ENCODE measurements around the gene ARID1A. TPM values are rescaled to one million over a fixed set of nuclear protein-coding genes. Genes with fewer than 3 reads are reported as not detected.
"Not testable (repeated sequence)": the region's sequence is repeated elsewhere in the genome, so short reads cannot be mapped to it uniquely, and the experiment has no call there.

The ARID1A gene
- total RNA-seq, result 55.4 TPM

GRCh38 chr1:26695356-26696118 is at the start of gene ARID1A:
TSS of gene ARID1A (plus strand) at chr1:26696015. CDS start at chr1:26696404, 389 bp downstream.
- Histone ChIP-seq H3K27me3 (ENCODE audit: insufficient read depth, low read length) (no peaks in the 10 kb centered on the region), H3K9me3 (ENCODE audit: low read depth, low read length) (no peaks in the 10 kb centered on the region), H3K4me1 (ENCODE audit: insufficient read depth, low read length) (peaks cover 63% of the 10 kb centered on the region), H3K4me3 (ENCODE audit: low read length) (peak within 1 kb of the TSS; percentile 81)

GRCh38 chr1:26664802-26665201 is 31.0 kb upstream of the ARID1A start:
- Histone ChIP-seq H3K9me3 (ENCODE audit: low read depth, low read length) (no peaks in the 10 kb centered on the region), H3K27me3 (ENCODE audit: insufficient read depth, low read length) (no peaks in the 10 kb centered on the region), H3K4me3 (ENCODE audit: low read length) (no peak overlapping the region), H3K4me1 (ENCODE audit: insufficient read depth, low read length) (no peaks in the 10 kb centered on the region)

- no peaks in the 10 kb centered on the region for H3K27me3 ChIP-seq (ENCODE audit: insufficient read depth, low read length)
- H3K4me3 ChIP-seq (ENCODE audit: low read length), result no peak overlapping the region
- no peaks in the 10 kb centered on the region for H3K9me3 ChIP-seq (ENCODE audit: low read depth, low read length)
- no peaks in the 10 kb centered on the region for H3K4me1 ChIP-seq (ENCODE audit: insufficient read depth, low read length)
Measured at GRCh38 chr1:26666855-26667254, 29.0 kb upstream of the ARID1A start.

- H3K27me3 ChIP-seq (ENCODE audit: insufficient read depth, low read length); H3K9me3 ChIP-seq (ENCODE audit: low read depth, low read length); H3K4me1 ChIP-seq (ENCODE audit: insufficient read depth, low read length); H3K4me3 ChIP-seq (ENCODE audit: low read length): not testable (repeated sequence)
Measured at GRCh38 chr1:26668106-26668786, 27.6 kb upstream of the ARID1A start.

- Histone ChIP-seq H3K4me1 (ENCODE audit: insufficient read depth, low read length) (peaks cover 25% of the 10 kb centered on the region), H3K9me3 (ENCODE audit: low read depth, low read length) (no peaks in the 10 kb centered on the region), H3K27me3 (ENCODE audit: insufficient read depth, low read length) (no peaks in the 10 kb centered on the region), H3K4me3 (ENCODE audit: low read length) (peak overlapping the region; percentile 9)
Measured at GRCh38 chr1:26677306-26678115, 18.3 kb upstream of the ARID1A start.

GRCh38 chr1:26684763-26685508 is 10.9 kb upstream of the ARID1A start:
- no peaks in the 10 kb centered on the region for H3K27me3 ChIP-seq (ENCODE audit: insufficient read depth, low read length)
- no peak overlapping the region for H3K4me3 ChIP-seq (ENCODE audit: low read length)
- peaks cover 15% of the 10 kb centered on the region for H3K4me1 ChIP-seq (ENCODE audit: insufficient read depth, low read length)
- no peaks in the 10 kb centered on the region for H3K9me3 ChIP-seq (ENCODE audit: low read depth, low read length)

- no peaks in the 10 kb centered on the region for H3K27me3 ChIP-seq (ENCODE audit: insufficient read depth, low read length)
- H3K4me1 ChIP-seq (ENCODE audit: insufficient read depth, low read length), result peaks cover 33% of the 10 kb centered on the region
- no peaks in the 10 kb centered on the region for H3K9me3 ChIP-seq (ENCODE audit: low read depth, low read length)
- H3K4me3 ChIP-seq (ENCODE audit: low read length), result no peak overlapping the region
Measured at GRCh38 chr1:26686795-26687194, 9.0 kb upstream of the ARID1A start.

- H3K27me3 ChIP-seq (ENCODE audit: insufficient read depth, low read length), result no peaks in the 10 kb centered on the region
- H3K9me3 ChIP-seq (ENCODE audit: low read depth, low read length), result no peaks in the 10 kb centered on the region
- H3K4me1 ChIP-seq (ENCODE audit: insufficient read depth, low read length), result peaks cover 43% of the 10 kb centered on the region
- no peak overlapping the region for H3K4me3 ChIP-seq (ENCODE audit: low read length)
Measured at GRCh38 chr1:26689504-26689903, 6.3 kb upstream of the ARID1A start.

GRCh38 chr1:26690157-26690556 is 5.7 kb upstream of the ARID1A start:
- Histone ChIP-seq H3K9me3 (ENCODE audit: low read depth, low read length) (no peaks in the 10 kb centered on the region), H3K4me1 (ENCODE audit: insufficient read depth, low read length) (peaks cover 50% of the 10 kb centered on the region), H3K4me3 (ENCODE audit: low read length) (no peak overlapping the region), H3K27me3 (ENCODE audit: insufficient read depth, low read length) (no peaks in the 10 kb centered on the region)

GRCh38 chr1:26690576-26691031 is 5.2 kb upstream of the ARID1A start:
- H3K4me1 ChIP-seq (ENCODE audit: insufficient read depth, low read length), result peaks cover 51% of the 10 kb centered on the region
- H3K9me3 ChIP-seq (ENCODE audit: low read depth, low read length), result no peaks in the 10 kb centered on the region
- no peak overlapping the region for H3K4me3 ChIP-seq (ENCODE audit: low read length)

GRCh38 chr1:26692211-26692792 is 3.5 kb upstream of the ARID1A start:
- H3K4me3 ChIP-seq (ENCODE audit: low read length), result peak overlapping the region; percentile 56
- no peaks in the 10 kb centered on the region for H3K9me3 ChIP-seq (ENCODE audit: low read depth, low read length)
- H3K4me1 ChIP-seq (ENCODE audit: insufficient read depth, low read length), result peaks cover 51% of the 10 kb centered on the region
- H3K27me3 ChIP-seq (ENCODE audit: insufficient read depth, low read length), result no peaks in the 10 kb centered on the region

More at GRCh38 chr1:26690576-26691031, 5.2 kb upstream of the ARID1A start:
- no peaks in the 10 kb centered on the region for H3K27me3 ChIP-seq (ENCODE audit: insufficient read depth, low read length)

- H3K4me1 ChIP-seq (ENCODE audit: insufficient read depth, low read length), result peaks cover 51% of the 10 kb centered on the region
- no peaks in the 10 kb centered on the region for H3K9me3 ChIP-seq (ENCODE audit: low read depth, low read length)
- peak overlapping the region; percentile 56 for H3K4me3 ChIP-seq (ENCODE audit: low read length)
- no peaks in the 10 kb centered on the region for H3K27me3 ChIP-seq (ENCODE audit: insufficient read depth, low read length)
Measured at GRCh38 chr1:26692793-26693490, 2.9 kb upstream of the ARID1A start.

- H3K4me3 ChIP-seq (ENCODE audit: low read length), result peak overlapping the region; percentile 56
- H3K27me3 ChIP-seq (ENCODE audit: insufficient read depth, low read length), result no peaks in the 10 kb centered on the region
- H3K4me1 ChIP-seq (ENCODE audit: insufficient read depth, low read length), result peaks cover 59% of the 10 kb centered on the region
- no peaks in the 10 kb centered on the region for H3K9me3 ChIP-seq (ENCODE audit: low read depth, low read length)
Measured at GRCh38 chr1:26693599-26694572, 1.9 kb upstream of the ARID1A start.

Measured in mononuclear cell (primary cell).